Measurements from ENCODE around the gene NPC1.
"Not testable (repeated sequence)": the region's sequence is repeated elsewhere in the genome, so short reads cannot be mapped to it uniquely, and the experiment has no call there.

Gene NPC1

DNA sequence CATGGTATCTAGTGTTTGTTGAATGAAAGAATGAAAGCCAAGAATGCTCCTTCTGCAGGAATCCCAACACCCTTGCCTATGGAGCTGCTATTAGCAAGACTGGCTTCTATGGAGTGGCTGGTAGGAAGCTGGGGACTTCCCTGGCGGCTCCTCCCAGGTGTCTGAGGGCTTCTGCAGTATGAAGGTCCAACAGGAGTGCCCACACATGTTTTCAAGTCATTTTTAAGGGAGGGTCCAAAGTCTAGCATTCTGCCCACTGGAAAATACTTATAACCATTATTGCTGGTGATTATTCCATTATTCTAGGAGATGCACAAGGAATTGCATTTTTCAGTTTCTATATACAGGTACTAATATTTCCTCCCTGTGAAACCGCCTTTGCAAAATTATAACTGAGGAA is 21.9 kb upstream of the NPC1 start:
- DNase-seq, result no peak

- no peak for DNase-seq
Observed at GRCh38 chr18:23605941-23606340, 19.6 kb upstream of the NPC1 start.

GRCh38 chr18:23599809-23600208 is 13.5 kb upstream of the NPC1 start:
- DNase-seq, result no peak

GRCh38 chr18:23596183-23596582 is 9.9 kb upstream of the NPC1 start:
- DNase-seq, result no peak

DNA sequence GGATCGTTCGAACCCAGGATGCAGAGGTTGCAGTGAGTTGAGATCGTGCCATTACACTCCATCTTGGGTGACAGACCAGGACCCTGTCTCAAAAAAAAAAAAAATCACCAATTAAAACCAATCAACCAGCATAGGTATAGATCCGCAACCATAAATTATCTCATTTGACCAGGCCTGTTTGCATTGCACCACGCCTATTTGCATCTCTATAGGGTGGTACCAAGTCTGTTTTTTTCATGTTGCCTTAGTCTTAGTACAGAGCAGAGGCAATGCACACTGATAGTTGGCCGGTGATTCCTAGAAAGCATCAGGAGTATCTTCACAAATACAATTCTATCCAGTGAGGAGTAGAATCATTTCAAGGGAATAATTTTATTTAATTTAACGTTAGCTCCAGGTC is 9.3 kb upstream of the NPC1 start:
- DNase-seq, result no peak

GRCh38 chr18:23593720-23594119 is 7.4 kb upstream of the NPC1 start:
- DNase-seq, result no peak

DNA sequence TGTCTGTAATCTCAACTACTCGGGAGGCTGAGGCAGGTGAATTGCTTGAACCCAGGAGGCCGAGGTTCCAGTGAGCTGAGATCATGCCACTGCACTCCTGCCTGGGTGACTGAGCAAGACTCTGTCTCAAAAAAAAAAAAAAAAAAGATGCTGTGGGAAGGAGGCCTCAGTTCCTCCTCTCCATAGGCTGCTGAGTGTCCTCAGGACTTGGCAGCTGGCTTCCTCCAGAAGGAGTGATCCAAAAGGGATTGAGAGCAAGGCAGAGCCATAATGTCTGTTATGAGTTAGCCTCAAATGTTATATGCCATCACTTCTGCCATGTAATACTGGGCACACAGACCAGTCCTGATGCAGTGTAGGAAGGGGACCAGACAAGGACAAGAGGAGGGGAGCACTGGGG is 6.6 kb upstream of the NPC1 start:
- no peak for DNase-seq

- no peak for DNase-seq
Observed at GRCh38 chr18:23591011-23591410, 4.7 kb upstream of the NPC1 start.

DNA sequence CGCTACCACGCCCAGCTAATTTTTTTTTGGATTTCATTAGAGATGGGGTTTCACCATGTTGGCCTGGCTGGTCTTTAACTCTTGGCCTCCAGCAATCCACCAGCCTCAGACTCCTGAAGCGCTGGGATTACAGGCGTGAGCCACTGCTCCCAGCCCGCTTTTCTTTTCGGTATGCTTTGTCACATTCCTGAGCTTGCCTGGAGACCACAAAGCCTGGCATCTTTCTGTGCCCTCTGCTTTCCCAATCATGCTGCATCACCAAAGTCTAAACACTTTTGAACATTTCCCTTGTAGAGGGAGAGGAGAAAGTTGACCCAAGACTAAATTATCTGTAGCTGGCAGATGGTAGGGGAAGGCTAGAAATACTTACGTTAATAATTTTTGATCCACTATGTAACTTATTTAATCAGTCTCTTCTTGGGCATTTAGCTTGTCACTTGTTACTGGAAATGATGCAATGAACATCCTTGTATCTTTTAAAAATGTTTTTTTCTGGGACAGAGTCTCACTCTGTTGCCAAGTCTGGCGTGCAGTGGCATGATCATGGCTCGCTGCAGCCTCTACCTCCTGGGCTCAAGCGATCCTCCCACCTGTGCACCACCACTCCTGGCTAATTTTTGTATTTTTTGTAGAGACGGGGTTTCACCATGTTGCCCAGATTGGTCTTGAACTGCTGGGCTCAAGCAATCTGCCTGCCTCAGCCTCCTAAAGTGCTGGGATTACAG is 2.7 kb upstream of the NPC1 start:
- DNase-seq, result no peak

GRCh38 chr18:23587220-23587642 is 925 bp upstream of the NPC1 start:
- no peak for DNase-seq

- no peak for DNase-seq
Observed at GRCh38 chr18:23585897-23586248, 433 bp downstream of the NPC1 start.

DNA sequence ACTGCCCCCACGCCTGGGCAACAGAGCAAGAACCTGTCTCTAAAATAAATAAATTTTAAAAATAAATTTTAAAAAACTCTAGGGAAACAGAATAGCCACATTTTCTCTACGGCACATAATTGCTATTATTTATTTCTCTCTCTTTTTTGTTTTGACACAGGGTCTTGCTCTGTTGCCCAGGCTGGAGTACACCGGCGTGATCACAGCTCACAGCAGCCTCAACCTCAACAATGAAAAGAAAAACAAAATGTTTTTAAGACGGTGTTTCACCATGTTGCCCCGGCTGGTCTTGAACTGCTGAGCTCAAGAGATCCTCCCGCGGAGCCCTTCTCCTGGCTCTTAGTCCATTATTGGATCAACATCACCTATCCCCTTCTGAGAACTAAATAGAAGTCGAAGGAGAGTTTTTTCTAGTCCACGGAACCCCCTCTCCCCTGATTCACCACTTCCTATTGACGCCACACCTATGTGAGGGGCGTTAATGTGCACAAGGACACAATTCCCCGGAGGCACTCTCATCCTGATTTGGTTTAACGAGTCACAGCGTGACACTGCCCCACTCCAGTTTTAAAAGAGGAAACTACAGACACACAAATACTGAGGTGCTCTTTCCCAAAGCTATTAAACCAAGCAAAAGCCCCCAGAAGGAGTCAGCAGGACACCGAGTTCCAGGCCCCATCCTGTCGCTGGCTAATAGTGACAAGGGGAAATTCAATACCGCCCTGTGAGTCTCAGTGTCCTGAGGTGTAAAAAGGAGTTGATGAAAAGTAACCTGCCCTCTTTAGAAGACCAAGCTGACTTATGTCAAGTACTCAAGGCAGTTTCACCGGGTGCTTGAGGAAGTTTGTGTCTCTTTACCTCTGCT is 1.1 kb downstream of the NPC1 start:
- peak; percentile 9 to 17 for DNase-seq

DNA sequence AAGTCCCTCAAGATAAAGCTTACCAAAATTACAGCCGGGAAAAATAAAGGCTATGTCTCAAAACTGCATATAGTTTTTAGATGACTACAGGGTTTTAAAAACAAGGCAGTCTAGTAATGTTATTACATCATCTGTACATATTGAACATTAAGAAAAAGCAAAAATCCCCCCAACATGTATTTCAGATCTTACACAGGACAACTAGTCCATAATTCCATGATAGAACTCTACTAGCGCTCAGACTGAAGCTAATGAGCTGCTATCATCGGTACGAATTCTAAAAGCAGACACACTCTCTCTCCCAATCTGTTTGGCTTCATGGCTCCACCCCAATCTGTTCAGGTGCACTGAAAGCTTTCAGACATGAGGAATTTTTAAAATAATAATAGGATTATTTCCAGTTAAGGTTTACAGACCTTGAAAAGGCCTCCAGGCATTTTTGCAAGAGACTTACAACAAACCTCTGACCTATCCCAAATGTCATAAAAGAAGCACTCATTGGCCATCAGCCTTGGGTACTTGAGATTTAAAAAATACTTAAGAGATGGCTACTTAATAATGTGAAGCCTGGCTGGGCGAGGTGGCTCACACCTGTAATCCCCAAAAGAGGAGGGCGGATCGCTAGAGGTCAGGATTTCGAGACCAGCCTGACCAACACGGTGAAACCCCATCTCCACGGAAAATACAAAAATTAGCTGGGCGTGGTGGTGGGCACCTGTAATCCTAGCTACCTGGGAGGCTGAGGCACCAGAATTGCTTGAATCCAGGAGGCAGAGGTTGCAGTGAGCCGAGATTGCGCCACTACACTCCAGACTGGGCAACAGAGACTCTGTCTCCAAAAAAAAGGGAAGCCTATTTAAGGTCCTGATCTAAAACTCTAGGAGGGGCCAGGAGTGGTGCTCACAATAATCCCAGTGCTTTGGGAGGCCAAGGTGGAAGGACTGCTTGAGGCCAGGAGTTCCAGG is 2.0 kb downstream of the NPC1 start:
- DNase-seq, result no peak

GRCh38 chr18:23583071-23583865 is 3.0 kb downstream of the NPC1 start:
- DNase-seq, result no peak

- no peak for DNase-seq
Observed at GRCh38 chr18:23580677-23581367, 5.5 kb downstream of the NPC1 start.

DNA sequence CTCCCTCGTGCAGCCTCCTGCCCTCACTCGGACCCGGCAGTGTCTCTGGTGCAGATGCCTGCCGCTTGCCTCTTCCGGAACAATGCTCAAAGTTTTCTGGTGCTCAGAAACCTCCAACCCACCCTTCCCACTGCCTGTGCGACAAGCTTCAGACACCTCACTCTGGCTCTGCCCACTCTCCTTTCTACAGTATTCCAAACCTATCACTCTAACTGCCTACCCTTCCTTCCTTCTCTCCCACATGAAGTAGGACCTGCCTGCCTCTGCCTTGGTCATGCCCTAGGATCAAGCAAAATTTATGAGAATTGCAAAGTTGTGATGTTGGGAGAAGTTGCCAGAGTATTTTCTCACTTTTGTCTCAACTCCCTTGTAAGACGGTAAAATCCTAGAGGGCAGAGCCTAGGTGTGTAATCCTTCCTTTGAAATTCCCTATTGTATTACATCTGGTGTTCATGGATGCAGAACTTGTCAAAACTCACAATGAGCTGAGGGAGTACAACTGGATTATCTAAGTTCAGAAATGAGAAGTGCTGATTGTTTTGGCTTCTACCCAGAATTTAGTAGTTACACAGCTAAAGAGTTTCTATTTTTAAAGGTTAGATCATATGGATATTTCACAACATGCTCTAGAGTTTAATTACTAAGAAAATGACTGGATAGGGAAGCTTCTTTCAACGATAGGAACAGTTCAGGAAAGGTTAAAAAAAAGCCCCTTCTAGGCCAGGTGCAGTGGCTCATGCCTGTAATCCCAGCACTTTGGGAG is 7.2 kb downstream of the NPC1 start:
- no peak for DNase-seq

DNA sequence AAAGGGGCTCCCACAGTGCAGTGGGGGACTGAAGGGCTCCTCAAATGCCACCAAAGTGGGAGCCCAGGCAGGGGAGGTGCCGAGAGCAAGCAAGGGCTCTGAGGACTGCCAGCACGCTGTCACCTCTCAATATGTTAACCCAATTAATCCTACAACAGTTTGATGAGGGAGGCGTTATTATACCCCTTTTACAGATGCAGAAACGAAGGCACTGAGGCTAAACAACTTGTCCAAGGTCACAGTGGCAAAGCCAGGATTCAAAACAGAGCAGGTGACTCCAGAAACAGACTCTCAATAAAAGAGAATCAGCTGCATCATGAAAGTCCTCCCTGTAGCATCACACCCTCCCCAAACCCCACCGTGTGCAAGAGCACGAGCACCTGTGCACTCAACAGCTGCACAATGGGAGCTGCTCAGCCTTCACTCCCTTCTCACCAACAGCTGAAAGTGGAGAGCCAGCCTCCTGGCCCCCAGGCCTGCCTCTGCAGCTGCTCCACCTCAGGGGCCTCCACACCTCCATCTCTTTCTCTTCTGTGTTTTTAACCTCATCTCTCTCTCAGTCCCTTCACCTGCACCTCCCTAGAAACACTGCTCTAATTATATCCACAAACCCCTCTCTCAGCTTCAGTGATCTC is 8.1 kb downstream of the NPC1 start:
- DNase-seq, result no peak

DNA sequence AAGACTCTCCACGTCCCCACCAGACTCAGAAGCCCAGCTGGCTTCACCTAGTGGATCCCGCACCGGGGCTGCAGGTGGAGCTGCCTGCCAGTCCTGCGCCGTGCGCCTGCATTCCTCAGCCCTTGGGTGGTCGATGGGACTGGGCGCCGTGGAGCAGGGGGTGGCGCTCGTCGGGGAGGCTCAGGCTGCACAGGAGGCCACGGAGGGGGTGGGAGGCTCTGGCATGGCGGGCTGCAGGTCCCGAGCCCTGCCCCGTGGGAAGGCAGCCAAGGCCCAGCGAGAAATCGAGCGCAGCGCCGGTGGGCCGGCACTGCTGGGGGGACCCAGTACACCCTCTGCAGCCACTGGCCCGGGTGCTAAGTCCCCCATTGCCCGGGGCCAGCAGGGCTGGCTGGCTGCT is 8.8 kb downstream of the NPC1 start:
- not testable (repeated sequence) for DNase-seq

- no peak for DNase-seq
Observed at GRCh38 chr18:23575309-23575651, 11.0 kb downstream of the NPC1 start.

GRCh38 chr18:23574611-23575308 is 11.5 kb downstream of the NPC1 start:
- DNase-seq, result no peak

Data from activated CD4-positive, alpha-beta T cell treated with anti-CD3 and anti-CD28 coated beads, Interleukin-2, amount 50 U/mL, for 48 hours (primary cell).